Activated B cell treated with CpG ODN at 0.5 μM for 24 hours (primary cell): Measurements from ENCODE around the gene TRAF3. TPM values are rescaled to one million over a fixed set of nuclear protein-coding genes. Genes with fewer than 3 reads are reported as not detected.
A peak's percentile ranks its signal among the peaks of the same experiment; 100 is the strongest.

Experiments
- ATAC-seq: fragments of 200-7000 bp; cut with Tn5 transposase; one replicate; pipeline ENCODE4 v1.10.0; 2021; ENCODE audit warnings: low read depth, mild to moderate bottlenecking, moderate library complexity
- CTCF ChIA-PET: fragments of 350-600 bp; sonication (Branson Sonifier 250); formaldehyde crosslinking; loops from one replicate; lab custom pipeline; 2021; ENCODE audit warnings: antibody characterized with exemption; lab: Charles Lee
- POLR2A ChIA-PET: fragments of 350-600 bp; sonication (Branson Sonifier 250); formaldehyde crosslinking; loops from one replicate; lab custom pipeline; 2021; ENCODE audit warnings: antibody characterized with exemption; lab: Charles Lee
- DNase-seq: peaks from one replicate; pipeline ENCODE4 v3.0.0; 2022
- H3K27ac Mint-ChIP-seq: one replicate; pipeline ENCODE4 v1.8.0; 2020; ENCODE audit warnings: mixed read lengths
- H3K27me3 Mint-ChIP-seq: one replicate; pipeline ENCODE4 v1.8.0; 2021; ENCODE audit warnings: mixed read lengths
- H3K36me3 Mint-ChIP-seq: one replicate; pipeline ENCODE4 v1.8.0; 2021; ENCODE audit warnings: low read depth, mixed read lengths
- H3K4me1 Mint-ChIP-seq: one replicate; pipeline ENCODE4 v1.8.0; 2021; ENCODE audit warnings: mixed read lengths
- H3K4me3 Mint-ChIP-seq: one replicate; pipeline ENCODE4 v1.8.0; 2020; ENCODE audit warnings: mild to moderate bottlenecking, mixed read lengths
- H3K9me3 Mint-ChIP-seq: one replicate; pipeline ENCODE4 v1.8.0; 2020; ENCODE audit warnings: mixed read lengths
- intact Hi-C: fragments of 100-400 bp; cut with micrococcal nuclease; formaldehyde crosslinking; loops from one replicate; pipeline ENCODE4 v1.15.1; 2024
- total RNA-seq: library from RNA; stranded (reverse); gene quantifications from 2 replicates; pipeline ENCODE4 v1.2.3, GENCODE V29; 2022
- TF ChIP-seq, protein P1 (sequence below): fragments of 200-600 bp; IDR thresholded peaks from one replicate; pipeline ENCODE4 v1.8.0; 2022; ENCODE audit warnings: antibody characterized with exemption, mild to moderate bottlenecking

TRAF3 gene
- total RNA-seq, 1 donor from 2014 or later, result 120 TPM

GRCh38 chr14:102789349-102789748 lies 12.1 kb downstream of the TRAF3 start:
- no peak overlapping the region for H3K4me3 Mint-ChIP-seq
- H3K27me3 Mint-ChIP-seq, result no peaks in the 10 kb centered on the region
- peaks cover 87% of the 10 kb centered on the region for H3K4me1 Mint-ChIP-seq
- POLR2A ChIA-PET, result no interaction called here
- TF ChIP-seq, protein P1, sequence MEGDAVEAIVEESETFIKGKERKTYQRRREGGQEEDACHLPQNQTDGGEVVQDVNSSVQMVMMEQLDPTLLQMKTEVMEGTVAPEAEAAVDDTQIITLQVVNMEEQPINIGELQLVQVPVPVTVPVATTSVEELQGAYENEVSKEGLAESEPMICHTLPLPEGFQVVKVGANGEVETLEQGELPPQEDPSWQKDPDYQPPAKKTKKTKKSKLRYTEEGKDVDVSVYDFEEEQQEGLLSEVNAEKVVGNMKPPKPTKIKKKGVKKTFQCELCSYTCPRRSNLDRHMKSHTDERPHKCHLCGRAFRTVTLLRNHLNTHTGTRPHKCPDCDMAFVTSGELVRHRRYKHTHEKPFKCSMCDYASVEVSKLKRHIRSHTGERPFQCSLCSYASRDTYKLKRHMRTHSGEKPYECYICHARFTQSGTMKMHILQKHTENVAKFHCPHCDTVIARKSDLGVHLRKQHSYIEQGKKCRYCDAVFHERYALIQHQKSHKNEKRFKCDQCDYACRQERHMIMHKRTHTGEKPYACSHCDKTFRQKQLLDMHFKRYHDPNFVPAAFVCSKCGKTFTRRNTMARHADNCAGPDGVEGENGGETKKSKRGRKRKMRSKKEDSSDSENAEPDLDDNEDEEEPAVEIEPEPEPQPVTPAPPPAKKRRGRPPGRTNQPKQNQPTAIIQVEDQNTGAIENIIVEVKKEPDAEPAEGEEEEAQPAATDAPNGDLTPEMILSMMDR, result no peak
- CTCF ChIA-PET, result no interaction called here
- no peak for DNase-seq
- H3K9me3 Mint-ChIP-seq, result no peaks in the 10 kb centered on the region
- ATAC-seq, result no peak
- H3K27ac Mint-ChIP-seq, result peak overlapping the region; percentile 6
- intact Hi-C loops, result no loop called here
- peaks cover 56% of the 10 kb centered on the region for H3K36me3 Mint-ChIP-seq

DNA sequence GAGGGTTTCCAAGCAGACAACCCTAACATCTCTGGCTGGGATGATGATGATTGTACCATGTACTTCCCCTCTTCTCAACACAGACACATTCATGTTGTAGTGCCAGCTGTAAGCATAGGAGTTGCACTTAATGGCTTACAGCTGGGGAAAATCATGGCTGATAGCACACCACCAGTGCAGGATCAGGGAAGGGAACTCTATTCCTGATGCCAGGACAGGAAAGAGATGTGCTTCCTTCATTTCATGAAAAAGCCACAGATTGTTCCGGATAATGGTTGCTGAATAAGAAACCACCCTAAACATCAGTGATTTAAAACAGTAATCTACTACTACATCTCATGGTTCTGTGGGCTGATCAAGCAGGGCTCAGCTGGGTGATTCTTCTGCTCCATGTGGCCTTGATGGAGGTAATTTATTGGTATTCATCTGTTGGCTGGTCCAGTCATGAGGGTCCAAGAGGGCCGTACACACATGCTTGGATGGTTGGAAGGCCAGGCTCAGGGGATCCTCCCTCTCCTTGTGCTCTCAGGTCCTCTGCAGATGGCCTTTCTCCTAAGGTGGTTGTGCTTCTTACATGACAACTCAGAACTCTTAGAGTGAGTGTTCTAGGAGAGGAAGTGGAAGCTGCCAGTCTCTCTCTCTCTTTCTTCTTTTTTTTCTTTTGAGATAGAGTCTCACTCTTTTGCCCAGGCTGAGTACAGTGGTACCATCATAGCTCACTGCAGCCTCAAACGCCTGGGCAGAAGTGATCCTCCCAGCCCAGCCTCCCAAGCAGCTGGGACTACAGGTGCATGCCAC lies 16.5 kb downstream of the TRAF3 start:
- peaks cover 58% of the 10 kb centered on the region for H3K36me3 Mint-ChIP-seq
- intact Hi-C loops, result loop anchor here (2.0 kb wide), 1 partner anchor 15 kb away; no protein-coding TSS in a partner anchor
- ChIA-PET POLR2A (interaction anchor here (0.6 to 1.6 kb wide), 2 partner anchors 15 to 32 kb away, joined by 5 to 7 read pairs; no protein-coding TSS in a partner anchor), CTCF (no interaction called here)
- H3K27me3 Mint-ChIP-seq, result no peaks in the 10 kb centered on the region
- H3K27ac Mint-ChIP-seq, result peak overlapping the region; percentile 50
- H3K4me3 Mint-ChIP-seq, result no peak overlapping the region
- DNase-seq (no peak), ATAC-seq (no peak)
- TF ChIP-seq, protein P1, result no peak
- no peaks in the 10 kb centered on the region for H3K9me3 Mint-ChIP-seq
- H3K4me1 Mint-ChIP-seq, result peaks cover 85% of the 10 kb centered on the region

DNA sequence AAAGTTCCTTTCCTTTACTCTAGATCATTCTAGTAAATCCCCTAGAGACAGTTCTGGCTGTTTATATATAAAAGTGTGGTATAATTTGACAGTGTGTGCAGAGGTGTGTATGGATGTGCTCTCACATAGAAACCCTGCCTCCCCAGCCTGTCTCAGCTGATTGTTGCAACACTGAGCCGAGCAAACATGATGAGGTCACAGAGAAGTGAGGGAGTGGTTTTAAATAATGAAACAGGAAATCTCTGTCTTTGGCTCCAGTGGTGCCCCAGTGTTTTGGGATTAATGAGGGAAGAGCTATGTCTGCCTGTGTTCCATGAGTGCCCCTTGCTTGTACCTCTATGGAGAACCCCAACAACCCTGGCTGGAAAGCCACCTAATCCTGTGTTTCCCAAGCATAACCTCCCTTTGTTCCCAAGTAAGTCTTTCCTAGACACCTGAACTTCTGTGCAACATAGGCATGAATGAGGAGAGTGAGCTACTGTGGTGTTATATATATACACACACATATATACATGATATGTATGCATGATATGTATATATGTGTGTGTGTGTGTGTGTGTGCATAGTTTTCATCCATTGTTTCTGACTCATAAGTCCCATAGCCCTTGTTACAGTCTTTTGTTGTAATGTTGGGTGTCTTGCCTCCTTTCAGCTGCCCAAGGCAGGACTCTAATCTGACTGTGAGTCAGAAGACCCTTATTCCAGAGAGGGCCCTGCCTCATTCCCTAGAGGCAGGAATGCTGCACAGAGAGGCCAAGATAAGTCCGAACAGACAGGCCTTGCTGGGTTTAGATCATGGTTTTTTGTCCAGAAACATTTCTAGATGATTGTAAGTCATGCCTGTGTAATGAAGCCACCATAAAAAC lies 18.0 kb downstream of the TRAF3 start:
- H3K27ac Mint-ChIP-seq, result peak overlapping the region; percentile 79
- H3K27me3 Mint-ChIP-seq, result no peaks in the 10 kb centered on the region
- ChIA-PET POLR2A (interaction anchor here (0.5 to 1.6 kb wide), 4 partner anchors 12 to 897 kb away, joined by 3 to 5 read pairs (median 4); no protein-coding TSS in a partner anchor), CTCF (no interaction called here)
- no peaks in the 10 kb centered on the region for H3K9me3 Mint-ChIP-seq
- peak overlapping the region; percentile 47 for H3K4me3 Mint-ChIP-seq
- TF ChIP-seq, protein P1, result no peak
- DNase-seq, result no peak
- H3K4me1 Mint-ChIP-seq, result peaks cover 85% of the 10 kb centered on the region
- H3K36me3 Mint-ChIP-seq, result peaks cover 58% of the 10 kb centered on the region
- ATAC-seq, result peak; percentile 72
- intact Hi-C loops, result loop anchor here (1.0 to 2.0 kb wide), 2 partner anchors 12 to 16 kb away; no protein-coding TSS in a partner anchor

- H3K4me1 Mint-ChIP-seq, result peaks cover 79% of the 10 kb centered on the region
- H3K9me3 Mint-ChIP-seq, result no peaks in the 10 kb centered on the region
- peaks cover 54% of the 10 kb centered on the region for H3K36me3 Mint-ChIP-seq
- no peak for ATAC-seq
- peak overlapping the region; percentile 24 for H3K27ac Mint-ChIP-seq
- no peak for DNase-seq
- intact Hi-C loops, result no loop called here
- no peak overlapping the region for H3K4me3 Mint-ChIP-seq
- H3K27me3 Mint-ChIP-seq, result no peaks in the 10 kb centered on the region
- TF ChIP-seq, protein P1, result no peak
- CTCF ChIA-PET, result no interaction called here
- POLR2A ChIA-PET, result interaction anchor here (0.6 kb wide), 1 partner anchor 300 kb away, joined by 3 read pairs; no protein-coding TSS in a partner anchor
Measured at GRCh38 chr14:102796661-102797190, 19.5 kb downstream of the TRAF3 start.
